ENCODE measurements around the gene XAGE5. TPM values are rescaled to one million over a fixed set of nuclear protein-coding genes. Genes with fewer than 3 reads are reported as not detected.
"Not testable (repeated sequence)": the region's sequence is repeated elsewhere in the genome, so short reads cannot be mapped to it uniquely, and the experiment has no call there.

Gene XAGE5
- total RNA-seq, 6 experiments from 2014 or later, result not detected

GRCh38 chrX:52821079-52821760 is 10.1 kb downstream of the XAGE5 start:
- H3K4me1 ChIP-seq, result no peaks in the 10 kb centered on the region
- no peaks in the 10 kb centered on the region for H3K27me3 ChIP-seq
- intact Hi-C loops (cut with DNase I), result no loop called here
- ATAC-seq, result no peak
- no peaks in the 10 kb centered on the region for H3K9me3 ChIP-seq
- 66% methylated on average over 11 of the region's 11 CpGs for WGBS (ENCODE audit: insufficient coverage, low coverage, low lambda C conversion rate, missing lambda C conversion rate)
- TF ChIP-seq CTCF (IDR thresholded peaks at IDR 0.05) (no peak), POLR2A (IDR thresholded peaks at IDR 0.05) (no peak)
- DNase-seq, result no peak
- H3K36me3 ChIP-seq, result no peaks in the 10 kb centered on the region
- H3K4me3 ChIP-seq, result no peak overlapping the region
- H3K27ac ChIP-seq, result no peak overlapping the region

- no peak overlapping the region for H3K27ac ChIP-seq
- ATAC-seq, result no peak
- TF ChIP-seq POLR2A (IDR thresholded peaks at IDR 0.05) (no peak), CTCF (IDR thresholded peaks at IDR 0.05) (no peak)
- H3K4me1 ChIP-seq, result no peaks in the 10 kb centered on the region
- no peaks in the 10 kb centered on the region for H3K9me3 ChIP-seq
- H3K27me3 ChIP-seq, result no peaks in the 10 kb centered on the region
- DNase-seq, result no peak
- intact Hi-C loops (cut with DNase I), result no loop called here
- H3K4me3 ChIP-seq, result no peak overlapping the region
- no peaks in the 10 kb centered on the region for H3K36me3 ChIP-seq
- 41% methylated on average over 2 of the region's 2 CpGs for WGBS (ENCODE audit: insufficient coverage, low coverage, low lambda C conversion rate, missing lambda C conversion rate)
These were observed 13.5 kb downstream of the XAGE5 start for GRCh38 chrX:52824608-52825007.

GRCh38 chrX:52830551-52830950 is 19.5 kb downstream of the XAGE5 start:
- no peaks in the 10 kb centered on the region for H3K9me3 ChIP-seq
- H3K36me3 ChIP-seq, result no peaks in the 10 kb centered on the region
- H3K27ac ChIP-seq, result no peak overlapping the region
- TF ChIP-seq CTCF (IDR thresholded peaks at IDR 0.05) (no peak), POLR2A (IDR thresholded peaks at IDR 0.05) (no peak)
- no peaks in the 10 kb centered on the region for H3K4me1 ChIP-seq
- H3K27me3 ChIP-seq, result peaks cover 0 to 6% of the 10 kb centered on the region in 2 donors
- no peak for ATAC-seq
- no peak for DNase-seq
- intact Hi-C loops (cut with DNase I), result no loop called here
- 11% methylated on average over 2 of the region's 3 CpGs for WGBS (ENCODE audit: insufficient coverage, low coverage, low lambda C conversion rate, missing lambda C conversion rate)
- H3K4me3 ChIP-seq, result no peak overlapping the region

GRCh38 chrX:52839137-52839536 is 28.1 kb downstream of the XAGE5 start:
- no peaks in the 10 kb centered on the region for H3K27me3 ChIP-seq
- DNase-seq, result no peak
- no peak for ATAC-seq
- no peaks in the 10 kb centered on the region for H3K9me3 ChIP-seq
- TF ChIP-seq CTCF (IDR thresholded peaks at IDR 0.05) (no peak), POLR2A (IDR thresholded peaks at IDR 0.05) (no peak)
- H3K4me1 ChIP-seq, result no peaks in the 10 kb centered on the region
- H3K36me3 ChIP-seq, result no peaks in the 10 kb centered on the region
- 43% methylated on average over 2 of the region's 2 CpGs for WGBS (ENCODE audit: insufficient coverage, low coverage, low lambda C conversion rate, missing lambda C conversion rate)
- no peak overlapping the region for H3K4me3 ChIP-seq
- intact Hi-C loops (cut with DNase I), result no loop called here
- no peak overlapping the region for H3K27ac ChIP-seq

- H3K4me1 ChIP-seq; H3K4me3 ChIP-seq; H3K27ac ChIP-seq; H3K27me3 ChIP-seq; DNase-seq; H3K9me3 ChIP-seq; H3K36me3 ChIP-seq; ATAC-seq; intact Hi-C loops (cut with DNase I): not testable (repeated sequence)
- WGBS (ENCODE audit: insufficient coverage, low coverage, low lambda C conversion rate, missing lambda C conversion rate), result 62% methylated on average over 3 of the region's 3 CpGs
These were observed 32.5 kb downstream of the XAGE5 start for GRCh38 chrX:52843619-52844018.
